C4-2B (cell line): ENCODE results near the gene CTRL.

Experiments used
- H3K27ac ChIP-seq: fragments of 450-650 bp; 2 replicates; pipeline ENCODE4 v1.5.1; 2017
- ZFX ChIP-seq: fragments of 450-650 bp; IDR thresholded peaks from 2 replicates; pipeline ENCODE4 v1.6.1; 2017
- TF ChIP-seq, protein P1 (sequence below): fragments of 450-650 bp; conservative IDR thresholded peaks from 2 replicates; pipeline ENCODE4 v1.5.1; 2017; ENCODE audit warnings: mild to moderate bottlenecking

The CTRL gene

DNA sequence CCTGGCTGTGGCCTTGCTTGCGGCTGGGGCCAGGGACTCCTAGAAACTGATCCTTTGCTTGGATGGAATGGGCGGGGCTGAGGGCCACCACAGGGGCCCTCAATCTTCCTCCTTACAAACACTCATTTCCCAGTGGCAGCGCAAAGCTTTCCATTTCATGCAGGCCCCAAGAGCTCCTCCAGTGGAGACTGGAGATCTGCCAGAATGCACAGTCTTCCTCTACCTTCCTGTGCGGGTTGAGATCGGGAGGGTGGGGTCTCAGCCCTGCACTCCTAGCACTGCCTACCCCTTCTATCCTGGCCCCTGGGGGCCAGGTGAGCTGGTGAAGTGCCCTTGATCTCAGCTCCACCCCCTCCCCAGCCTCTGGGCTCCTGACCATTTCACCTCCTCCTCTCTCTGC lies 45.3 kb downstream of the CTRL start:
- H3K27ac ChIP-seq = no peak overlapping the region; the same call in 1 of the 2 replicates
- TF ChIP-seq, protein P1, sequence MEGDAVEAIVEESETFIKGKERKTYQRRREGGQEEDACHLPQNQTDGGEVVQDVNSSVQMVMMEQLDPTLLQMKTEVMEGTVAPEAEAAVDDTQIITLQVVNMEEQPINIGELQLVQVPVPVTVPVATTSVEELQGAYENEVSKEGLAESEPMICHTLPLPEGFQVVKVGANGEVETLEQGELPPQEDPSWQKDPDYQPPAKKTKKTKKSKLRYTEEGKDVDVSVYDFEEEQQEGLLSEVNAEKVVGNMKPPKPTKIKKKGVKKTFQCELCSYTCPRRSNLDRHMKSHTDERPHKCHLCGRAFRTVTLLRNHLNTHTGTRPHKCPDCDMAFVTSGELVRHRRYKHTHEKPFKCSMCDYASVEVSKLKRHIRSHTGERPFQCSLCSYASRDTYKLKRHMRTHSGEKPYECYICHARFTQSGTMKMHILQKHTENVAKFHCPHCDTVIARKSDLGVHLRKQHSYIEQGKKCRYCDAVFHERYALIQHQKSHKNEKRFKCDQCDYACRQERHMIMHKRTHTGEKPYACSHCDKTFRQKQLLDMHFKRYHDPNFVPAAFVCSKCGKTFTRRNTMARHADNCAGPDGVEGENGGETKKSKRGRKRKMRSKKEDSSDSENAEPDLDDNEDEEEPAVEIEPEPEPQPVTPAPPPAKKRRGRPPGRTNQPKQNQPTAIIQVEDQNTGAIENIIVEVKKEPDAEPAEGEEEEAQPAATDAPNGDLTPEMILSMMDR = no peak
- no peak for TF ChIP-seq ZFX

- no peak for TF ChIP-seq ZFX
- TF ChIP-seq, protein P1 = no peak
- peak overlapping the region; percentile 34; the same call in 1 of the 2 replicates for H3K27ac ChIP-seq
These were observed 45.7 kb downstream of the CTRL start for GRCh38 chr16:67885976-67886375.

DNA sequence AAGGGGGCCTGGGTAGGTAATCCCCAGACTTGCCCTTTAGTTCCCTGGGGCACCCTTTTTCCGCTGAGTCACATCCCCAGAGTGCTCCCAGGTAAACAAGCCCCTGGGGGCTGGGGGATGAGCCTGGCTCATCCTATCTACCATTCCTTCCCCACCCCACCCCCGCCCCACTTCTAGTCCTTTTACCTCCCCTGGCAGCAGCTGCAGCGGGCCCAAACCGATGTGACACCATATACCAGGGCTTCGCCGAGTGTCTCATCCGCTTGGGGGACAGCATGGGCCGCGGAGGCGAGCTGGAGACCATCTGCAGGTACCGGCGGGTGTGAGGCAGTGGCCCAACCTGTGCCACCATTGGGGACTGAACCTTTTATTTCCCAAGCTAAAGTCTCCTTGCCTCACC lies 46.1 kb downstream of the CTRL start:
- TF ChIP-seq ZFX = no peak

GRCh38 chr16:67884684-67885083 lies 47.0 kb downstream of the CTRL start, which contains the start of gene NRN1L:
Gene NRN1L, plus strand, starts transcription at chr16:67884885. Its CDS starts 19 bp downstream, at chr16:67884904.
- peak within 1 kb of the TSS; percentile 34 for H3K27ac ChIP-seq
- TF ChIP-seq ZFX = no peak
- TF ChIP-seq, protein P1 = no peak

More for the DNA sequence above, 46.1 kb downstream of the CTRL start:
- H3K27ac ChIP-seq = peak overlapping the region; percentile 34; the same call in 1 of the 2 replicates

DNA sequence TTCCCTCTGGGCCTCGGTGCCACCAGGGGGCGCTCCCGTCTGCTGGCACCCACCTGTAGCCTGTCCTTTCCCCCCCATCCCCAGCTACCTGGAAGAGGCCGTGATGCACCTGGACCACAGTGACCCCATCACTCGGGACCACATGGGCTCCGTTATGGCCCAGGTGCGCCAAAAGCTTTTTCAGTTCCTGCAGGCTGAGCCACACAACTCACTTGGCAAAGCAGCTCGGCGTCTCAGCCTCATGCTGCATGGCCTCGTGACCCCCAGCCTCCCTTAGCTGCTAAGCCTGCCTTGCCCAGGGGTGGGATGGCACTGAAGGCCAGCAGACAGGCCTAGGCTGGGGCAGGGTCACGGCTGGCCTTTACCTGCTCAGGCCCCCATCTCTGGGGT lies 47.8 kb downstream of the CTRL start:
- no peak for TF ChIP-seq ZFX
- TF ChIP-seq, protein P1 = peak; percentile 92
- H3K27ac ChIP-seq = peak overlapping the region; percentile 34; the same call in 1 of the 2 replicates

- TF ChIP-seq, protein P1 = no peak
- TF ChIP-seq ZFX = no peak
- no peak overlapping the region for H3K27ac ChIP-seq
These were observed 48.4 kb downstream of the CTRL start for GRCh38 chr16:67883146-67883871.

- H3K27ac ChIP-seq = no peak overlapping the region
- TF ChIP-seq, protein P1 = no peak
- TF ChIP-seq ZFX = no peak
These were observed 49.1 kb downstream of the CTRL start for GRCh38 chr16:67882374-67883145.
